NCI-H748 treated with DMSO at 0.1 percent for 48 hours (cell line): Measurements from ENCODE around the gene HIPK1.

Experiments
- DNase-seq: peaks from one replicate; lab custom pipeline; 2025; lab: John Stamatoyannopoulos, UW

HIPK1 gene

GRCh38 chr1:113913887-113914664 is 15.0 kb upstream of the HIPK1 start:
- DNase-seq, result no peak

GRCh38 chr1:113916974-113917373 is 12.2 kb upstream of the HIPK1 start:
- DNase-seq, result no peak

GRCh38 chr1:113917400-113918082 is 11.6 kb upstream of the HIPK1 start:
- no peak for DNase-seq

- DNase-seq, result no peak
These were observed 10.9 kb upstream of the HIPK1 start for GRCh38 chr1:113918243-113918642.

GRCh38 chr1:113922957-113923356 is 6.2 kb upstream of the HIPK1 start:
- DNase-seq, result no peak

- DNase-seq, result no peak
These were observed 4.7 kb upstream of the HIPK1 start for GRCh38 chr1:113924473-113924872.

- no peak for DNase-seq
These were observed 765 bp upstream of the HIPK1 start for GRCh38 chr1:113928187-113928930.

- DNase-seq, result no peak
These were observed 800 bp downstream of the HIPK1 start for GRCh38 chr1:113929750-113930498.

- DNase-seq, result no peak
These were observed 1.5 kb downstream of the HIPK1 start for GRCh38 chr1:113930499-113931161.

- no peak for DNase-seq
These were observed 2.3 kb downstream of the HIPK1 start for GRCh38 chr1:113931451-113931851.

GRCh38 chr1:113934006-113934405 is 4.9 kb downstream of the HIPK1 start:
- DNase-seq, result no peak

- no peak for DNase-seq
These were observed 5.5 kb downstream of the HIPK1 start for GRCh38 chr1:113934511-113935055.

- no peak for DNase-seq
These were observed 6.1 kb downstream of the HIPK1 start for GRCh38 chr1:113935176-113935575.

- no peak for DNase-seq
These were observed 6.8 kb downstream of the HIPK1 start for GRCh38 chr1:113935970-113936369.

- DNase-seq, result no peak
These were observed 8.0 kb downstream of the HIPK1 start for GRCh38 chr1:113937146-113937545.

GRCh38 chr1:113938192-113938591 is 9.1 kb downstream of the HIPK1 start:
- DNase-seq, result no peak

- no peak for DNase-seq
These were observed 11.5 kb downstream of the HIPK1 start for GRCh38 chr1:113940365-113941244.

GRCh38 chr1:113941245-113941559 is 12.1 kb downstream of the HIPK1 start:
- DNase-seq, result no peak

GRCh38 chr1:113942527-113942926 is 13.4 kb downstream of the HIPK1 start:
- DNase-seq, result no peak

GRCh38 chr1:113943028-113943811 is 14.1 kb downstream of the HIPK1 start:
- DNase-seq, result no peak
